Tibial artery (tissue), 4 donors: Measurements from ENCODE around the gene UNK.

Experiments used
- DNase-seq, 2 donors: peaks; one replicate each; pipeline ENCODE4 v3.0.0-alpha.2; 2019
- H3K27ac ChIP-seq, 2 donors: fragments of 200-600 bp; sonication (generic) in 1 of 2; 1 replicate in 1 of 2; 2 replicates in 1 of 2; pipeline ENCODE4 v1.5.1; 2018 to 2019; ENCODE audit warnings: mild to moderate bottlenecking in 1 of 2
- H3K27me3 ChIP-seq, 2 donors: fragments of 200-600 bp; sonication (generic) in 1 of 2; one replicate each; pipeline versions ENCODE4 v1.5.1 to v1.6.0; 2016 to 2019
- H3K36me3 ChIP-seq, 3 donors: fragments of 200-600 bp; sonication (generic) in 2 of 3; one replicate each; pipeline ENCODE4 v1.5.1; 2016 to 2019; ENCODE audit warnings: mild to moderate bottlenecking in 2 of 3
- H3K4me1 ChIP-seq, 4 donors: fragments of 200-600 bp; sonication (generic) in 2 of 4; 1 replicate in 3 of 4; 2 replicates in 1 of 4; pipeline ENCODE4 v1.5.1; 2016 to 2019
- H3K4me3 ChIP-seq, 2 donors: fragments of 200-600 bp; sonication (generic) in 1 of 2; 1 replicate in 1 of 2; 2 replicates in 1 of 2; pipeline ENCODE4 v1.5.1; 2018 to 2019; ENCODE audit warnings: mild to moderate bottlenecking in 2 of 2
- H3K9me3 ChIP-seq, 3 donors: fragments of 200-600 bp; sonication (generic) in 1 of 3; one replicate each; pipeline ENCODE4 v1.5.1; 2016 to 2019
- CTCF ChIP-seq, 2 experiments: fragments of 200-600 bp in 1 of 2; fragments of 450-650 bp in 1 of 2; IDR thresholded peaks; one replicate each; pipeline ENCODE4 v1.5.1; 2017 to 2019; ENCODE audit warnings: antibody characterized with exemption in 2 of 2, mild to moderate bottlenecking in 1 of 2, moderate library complexity in 1 of 2
- intact Hi-C: fragments of 100-400 bp; cut with DNase I; formaldehyde crosslinking; loops from one replicate; pipeline ENCODE4 v1.15.0; 2023; ENCODE audit warnings: low total_unique reads

Gene UNK

GRCh38 chr17:75779987-75780889, 4.4 kb upstream of the UNK start:
- Histone ChIP-seq H3K9me3 (no peaks in the 10 kb centered on the region), H3K27me3 (no peaks in the 10 kb centered on the region), H3K27ac (peak overlapping the region; percentile 39 to 99), H3K4me3 (no peak overlapping the region), H3K36me3 (peaks cover 34 to 42% (median 36%) of the 10 kb centered on the region in 3 donors), H3K4me1 (peaks cover 4 to 49% (median 38%) of the 10 kb centered on the region in 4 donors)
- intact Hi-C loops, result no loop called here
- TF ChIP-seq CTCF (IDR thresholded peaks at IDR 0.05), result no peak
- DNase-seq, result no peak

GRCh38 chr17:75783069-75783783, 1.4 kb upstream of the UNK start:
- peak overlapping the region; percentile 2 to 19 for H3K4me3 ChIP-seq
- DNase-seq, result no peak
- intact Hi-C loops, result no loop called here

GRCh38 chr17:75783803-75784472, 668 bp upstream of the UNK start:
- peak overlapping the region; percentile 95 to 96 for H3K27ac ChIP-seq
- intact Hi-C loops, result no loop called here
- peaks cover 4 to 54% (median 41%) of the 10 kb centered on the region in 4 donors for H3K4me1 ChIP-seq
- no peaks in the 10 kb centered on the region for H3K9me3 ChIP-seq
- peaks cover 2 to 5% (median 2%) of the 10 kb centered on the region in 3 donors for H3K36me3 ChIP-seq
- H3K27me3 ChIP-seq, result no peaks in the 10 kb centered on the region
- H3K4me3 ChIP-seq, result peak overlapping the region; percentile 60 to 71
- peak in 1 of 2 donors; percentile 78 for DNase-seq
- TF ChIP-seq CTCF (IDR thresholded peaks at IDR 0.05), result no peak

More at GRCh38 chr17:75783069-75783783, 1.4 kb upstream of the UNK start:
- H3K9me3 ChIP-seq, result no peaks in the 10 kb centered on the region
- peak overlapping the region; percentile 95 to 96 for H3K27ac ChIP-seq
- H3K27me3 ChIP-seq, result no peaks in the 10 kb centered on the region
- peak; percentile 68 to 73 for TF ChIP-seq CTCF (IDR thresholded peaks at IDR 0.05)
- peaks cover 9 to 12% (median 9%) of the 10 kb centered on the region in 3 donors for H3K36me3 ChIP-seq
- H3K4me1 ChIP-seq, result peaks cover 4 to 51% (median 39%) of the 10 kb centered on the region in 4 donors

DNA sequence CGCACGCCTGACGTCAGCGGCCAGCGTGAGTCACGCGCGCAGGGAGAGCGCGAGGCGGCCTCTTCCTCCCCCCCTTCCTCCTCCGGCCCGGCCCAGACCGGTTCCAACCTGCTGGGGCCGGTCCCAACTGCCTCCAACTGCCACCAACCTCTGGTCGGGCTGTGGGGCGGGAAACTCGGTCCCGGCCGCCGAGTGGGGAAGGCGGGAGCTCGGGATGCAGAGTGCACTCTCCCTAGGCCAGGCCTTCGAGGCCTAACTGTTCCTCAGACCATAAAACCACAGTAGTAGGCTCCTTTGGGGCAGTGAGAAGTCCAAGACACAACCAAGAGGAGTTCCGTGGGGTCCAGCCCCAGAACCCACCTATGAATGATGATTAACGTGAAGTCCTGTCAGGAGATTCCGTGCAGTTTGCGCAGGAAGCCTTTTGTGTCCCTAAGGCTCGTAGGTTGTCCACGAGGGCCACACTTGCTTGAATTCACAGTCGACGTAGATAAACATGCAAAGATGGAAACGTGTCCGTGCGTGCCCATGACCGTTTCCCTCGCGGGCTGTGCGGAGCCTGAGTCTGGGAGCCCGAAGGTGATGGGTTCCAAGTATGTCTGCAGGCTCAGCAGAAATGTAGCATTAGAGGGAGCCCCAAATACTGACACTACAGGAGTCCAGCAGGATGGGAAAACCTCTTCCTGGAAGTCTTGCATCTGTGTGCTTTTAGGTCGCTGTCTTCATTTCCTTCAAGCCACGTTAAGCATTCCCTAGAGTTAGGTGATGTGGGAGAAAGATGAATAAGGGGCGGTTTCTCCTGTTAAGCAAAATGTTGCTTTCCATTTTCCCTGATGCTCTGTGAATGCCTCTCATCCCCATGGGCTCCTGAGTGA, 647 bp downstream of the UNK start:
- H3K27me3 ChIP-seq, result no peaks in the 10 kb centered on the region
- H3K27ac ChIP-seq, result peak overlapping the region; percentile 95 to 96
- H3K36me3 ChIP-seq, result no peaks in the 10 kb centered on the region
- intact Hi-C loops, result no loop called here
- no peak for TF ChIP-seq CTCF (IDR thresholded peaks at IDR 0.05)
- peaks cover 4 to 57% (median 39%) of the 10 kb centered on the region in 4 donors for H3K4me1 ChIP-seq
- peak overlapping the region; percentile 60 to 71 for H3K4me3 ChIP-seq
- peak; percentile 83 to 96 for DNase-seq
- no peaks in the 10 kb centered on the region for H3K9me3 ChIP-seq
